Measurements from ENCODE around the gene ACAP2.
"Not testable (repeated sequence)": the region's sequence is repeated elsewhere in the genome, so short reads cannot be mapped to it uniquely, and the experiment has no call there.

Gene ACAP2

GRCh38 chr3:195384952-195385351 lies 57.9 kb downstream of the ACAP2 start:
- DNase-seq: no peak

GRCh38 chr3:195372220-195372619 lies 70.6 kb downstream of the ACAP2 start:
- no peak for DNase-seq

GRCh38 chr3:195366200-195366925 lies 76.5 kb downstream of the ACAP2 start:
- DNase-seq: no peak

DNA sequence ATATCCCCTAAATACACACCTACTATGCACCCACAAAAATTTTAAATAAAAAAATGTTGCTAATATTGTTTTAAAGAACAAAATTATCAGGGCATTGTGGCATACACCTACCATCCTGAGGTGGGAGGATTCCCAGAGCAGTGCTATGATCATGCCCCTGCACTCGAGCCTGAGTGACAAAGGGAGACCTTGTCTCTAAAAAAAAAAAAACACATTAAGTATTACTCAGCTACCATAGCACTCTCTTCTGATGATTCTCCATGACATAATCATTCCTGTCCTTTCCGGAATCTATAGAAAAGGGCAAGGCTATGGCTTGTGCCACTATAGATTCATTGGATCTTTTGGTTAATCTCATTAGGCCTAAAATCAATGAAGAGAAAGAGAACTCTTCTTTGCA lies 77.4 kb downstream of the ACAP2 start:
- no peak for DNase-seq

DNA sequence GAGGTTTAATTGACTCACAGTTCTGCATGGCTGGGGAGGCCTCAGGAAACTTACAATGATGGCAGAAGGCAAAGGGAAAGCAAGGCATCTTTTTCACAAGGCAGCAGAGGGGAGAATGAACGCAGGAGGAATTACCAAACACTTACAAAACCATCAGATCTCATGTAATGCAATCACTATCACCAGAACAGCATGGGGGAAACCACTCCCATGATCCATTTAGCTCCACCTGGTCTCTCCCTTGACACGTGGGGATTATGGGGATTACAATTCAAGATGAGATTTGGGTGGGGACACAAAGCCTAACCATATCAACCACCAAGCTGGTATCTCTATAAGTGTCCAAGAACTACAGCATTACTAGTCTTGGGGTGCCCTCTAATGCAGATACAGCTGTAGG lies 85.0 kb downstream of the ACAP2 start:
- DNase-seq: not testable (repeated sequence)

DNA sequence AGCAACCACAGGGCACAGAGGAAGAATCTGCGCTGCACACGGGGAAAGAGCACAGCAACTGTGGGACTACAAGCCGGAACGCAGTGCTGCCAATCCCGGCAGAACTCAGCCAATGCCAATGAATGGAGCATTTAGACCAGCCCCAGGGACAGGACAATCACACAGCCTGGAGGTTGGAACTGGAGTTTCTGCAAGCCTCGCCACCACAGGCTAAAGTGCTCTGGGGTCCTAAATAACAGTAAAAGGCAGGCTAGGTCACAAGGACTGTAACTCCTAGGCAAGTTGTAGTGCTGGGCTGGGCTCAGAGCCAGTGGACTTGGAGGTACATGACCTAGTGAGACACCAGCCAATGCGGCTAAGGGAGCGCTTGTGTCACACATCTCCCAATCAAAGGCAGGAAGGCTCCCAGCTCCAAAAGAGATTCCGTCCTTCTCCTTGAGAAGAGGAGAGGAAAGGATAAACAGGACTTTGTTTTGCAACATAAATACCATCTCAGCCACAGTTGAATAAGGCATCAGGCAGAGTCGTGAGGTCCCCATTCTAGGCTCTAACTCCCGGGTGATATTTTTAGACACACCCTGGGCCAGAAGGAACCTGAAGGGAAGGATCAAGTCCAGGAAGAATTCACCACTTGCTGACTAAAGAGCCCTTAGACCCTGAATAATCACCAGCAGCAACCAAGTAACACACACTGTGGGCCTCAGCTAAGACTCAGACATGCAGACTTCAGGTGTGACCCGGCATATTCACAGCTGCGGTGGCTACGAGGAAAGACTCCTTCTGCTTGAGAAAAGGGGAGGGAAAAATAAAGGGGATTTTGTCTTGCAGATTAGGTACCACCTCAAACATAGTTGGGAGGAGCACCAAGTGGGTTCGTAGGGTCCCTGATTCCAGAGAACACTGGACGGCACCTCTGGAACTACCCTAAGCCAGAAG lies 86.4 kb downstream of the ACAP2 start:
- no peak for DNase-seq

DNA sequence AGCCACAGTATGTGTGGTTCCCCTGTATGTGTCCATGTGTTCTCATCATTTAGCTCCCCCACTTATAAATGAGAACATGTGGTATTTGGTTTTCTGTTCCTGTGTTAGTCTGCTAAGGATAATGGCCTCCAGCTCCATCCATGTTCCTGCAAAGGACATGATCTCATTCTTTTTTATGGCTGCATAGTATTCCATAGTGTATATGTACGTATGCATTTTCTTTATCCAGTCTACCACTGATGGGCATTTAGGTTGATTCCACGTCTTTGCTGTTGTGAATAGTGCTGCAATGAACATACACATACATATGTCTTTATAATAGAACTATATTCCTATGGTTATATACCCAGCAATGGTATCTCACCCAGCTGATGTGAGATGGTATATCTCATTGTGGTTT lies 88.8 kb downstream of the ACAP2 start:
- not testable (repeated sequence) for DNase-seq

GRCh38 chr3:195352895-195353488 lies 89.8 kb downstream of the ACAP2 start:
- DNase-seq: no peak

- DNase-seq: no peak
Observed at GRCh38 chr3:195348426-195349115, 94.2 kb downstream of the ACAP2 start.

DNA sequence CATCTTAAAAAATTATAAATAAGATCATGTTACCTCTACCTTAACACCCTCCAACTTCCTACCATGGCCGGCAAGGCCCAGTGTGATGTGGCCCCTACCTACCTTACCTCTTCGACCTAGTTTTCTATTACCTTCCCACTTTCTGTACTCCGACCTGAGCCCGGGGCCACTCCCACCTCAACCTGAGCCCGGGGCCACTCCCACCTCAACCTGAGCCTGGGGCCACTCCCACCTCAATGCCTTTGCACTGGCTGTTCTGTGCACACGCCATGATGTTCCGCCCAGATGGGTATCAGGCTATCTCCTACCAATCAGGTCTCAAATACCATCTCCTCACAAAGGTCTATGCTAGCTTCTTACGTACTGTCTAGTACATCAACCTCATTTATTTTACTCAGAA lies 105.1 kb downstream of the ACAP2 start:
- DNase-seq: no peak

GRCh38 chr3:195334967-195335366 lies 107.9 kb downstream of the ACAP2 start:
- no peak for DNase-seq

DNA sequence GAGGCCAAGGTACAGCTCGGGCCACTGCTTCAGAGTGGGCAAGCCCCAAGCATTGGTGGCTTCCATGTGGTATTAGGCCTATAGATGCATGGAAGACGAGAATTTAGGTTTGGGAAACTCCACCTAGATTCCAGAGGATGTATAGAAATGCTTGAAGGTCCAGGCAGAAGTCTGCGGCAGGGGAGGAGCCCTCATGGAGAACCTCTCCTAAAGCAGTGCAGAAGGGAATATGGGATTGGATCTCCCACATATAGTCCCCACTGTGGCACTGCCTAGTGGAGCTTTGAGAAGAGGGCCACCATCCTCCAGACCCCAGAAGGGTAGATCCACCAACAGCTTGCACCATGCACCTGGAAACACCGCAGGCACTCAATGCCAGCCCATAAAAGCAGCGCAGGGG lies 123.8 kb downstream of the ACAP2 start:
- no peak for DNase-seq

DNA sequence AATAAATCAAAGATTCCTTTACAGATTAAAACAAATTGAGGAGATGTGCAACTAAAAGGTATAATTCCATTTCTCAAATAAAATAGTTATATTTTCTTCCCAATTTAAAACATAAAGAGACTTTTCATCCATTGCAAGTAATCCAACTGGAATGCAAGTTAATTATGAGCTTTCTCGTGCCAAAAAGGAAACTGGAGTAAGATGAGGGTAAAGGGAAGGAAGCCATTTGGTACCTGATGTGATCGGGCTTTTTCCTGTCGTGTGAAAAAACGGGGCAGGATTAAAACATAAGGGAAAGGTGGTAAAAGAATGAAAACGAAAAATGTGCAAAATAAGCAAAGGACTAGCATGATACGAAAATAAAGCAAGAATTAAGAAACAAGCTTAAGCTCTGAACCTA lies 130.1 kb downstream of the ACAP2 start:
- DNase-seq: no peak

DNA sequence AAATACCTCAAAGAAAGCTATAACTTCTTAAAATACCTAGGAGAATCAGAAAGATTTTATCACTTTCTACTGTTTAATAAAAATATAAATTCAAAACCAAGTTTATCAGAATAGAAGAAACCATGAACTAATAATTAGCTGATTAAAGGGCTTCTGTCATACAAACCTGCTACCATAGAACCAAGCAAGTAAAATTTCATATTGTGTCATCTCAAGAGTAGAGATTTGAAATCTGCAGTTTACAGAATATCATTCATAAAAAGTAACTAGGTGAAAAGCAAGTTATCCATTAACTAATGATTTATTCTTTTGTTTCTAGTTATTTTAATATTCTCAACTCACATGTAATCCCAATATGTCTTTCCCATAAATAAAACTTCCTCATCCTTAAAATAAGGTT lies 135.1 kb downstream of the ACAP2 start:
- DNase-seq: no peak

DNA sequence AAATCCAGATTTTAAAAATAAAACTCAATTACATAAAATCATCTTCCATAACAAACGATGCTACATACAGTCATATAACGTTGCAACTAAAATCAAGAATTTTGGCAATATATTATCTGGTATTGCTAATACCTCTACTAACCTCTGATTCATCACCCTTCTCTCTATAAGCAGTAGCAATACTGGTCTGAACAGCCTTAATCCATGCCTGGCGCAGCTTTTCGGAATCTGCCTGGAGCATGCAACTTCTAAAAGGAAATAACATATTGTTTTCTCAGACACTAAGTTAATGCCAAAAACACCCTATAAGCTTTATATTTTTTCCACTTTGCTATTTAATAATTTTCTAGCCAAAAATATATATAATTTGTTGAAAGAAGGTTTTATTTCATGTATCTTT lies 136.5 kb downstream of the ACAP2 start:
- DNase-seq: no peak

DNA sequence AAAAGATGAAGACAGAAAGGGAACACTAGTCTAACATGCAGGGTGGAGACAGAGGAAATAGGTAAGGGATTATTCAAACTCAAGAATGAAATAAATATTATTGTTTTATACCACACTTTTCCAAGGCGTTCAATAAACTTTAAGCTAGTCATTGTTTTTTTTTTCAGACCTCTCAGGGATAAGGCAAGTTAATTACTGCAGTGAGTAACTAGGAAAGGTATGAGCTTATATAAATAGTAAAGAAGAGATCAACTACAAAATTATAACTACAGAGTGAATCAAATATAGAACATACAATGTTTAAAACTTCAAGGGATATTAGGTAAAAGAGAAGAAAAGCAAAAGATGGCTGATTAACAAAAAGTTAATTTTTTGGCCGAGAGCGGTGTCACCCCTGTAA lies 140.4 kb downstream of the ACAP2 start:
- no peak for DNase-seq

GRCh38 chr3:195297446-195297845 lies 145.4 kb downstream of the ACAP2 start:
- DNase-seq: no peak

- no peak for DNase-seq
Observed at GRCh38 chr3:195296662-195297061, 146.2 kb downstream of the ACAP2 start.

DNA sequence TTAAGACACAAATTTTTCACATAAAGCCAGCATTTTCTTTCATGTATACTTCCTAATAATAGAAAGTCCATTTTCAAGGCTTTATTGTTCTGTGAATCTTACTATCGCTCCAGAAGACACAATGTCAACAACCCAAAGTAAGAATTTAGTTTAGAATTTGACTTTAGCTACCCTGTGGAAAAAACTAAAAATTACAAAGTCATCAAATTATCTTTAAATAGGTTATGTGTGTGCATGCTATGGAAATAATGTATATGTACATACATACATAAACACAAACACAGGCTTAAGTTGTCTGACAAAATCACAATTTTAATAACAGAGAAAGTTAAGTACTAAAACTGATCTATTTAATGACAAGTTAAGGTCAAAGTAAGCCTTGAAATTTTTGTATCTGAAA lies 151.7 kb downstream of the ACAP2 start:
- no peak for DNase-seq

GRCh38 chr3:195290643-195291042 lies 152.2 kb downstream of the ACAP2 start:
- not testable (repeated sequence) for DNase-seq

GRCh38 chr3:195286115-195286872 lies 156.5 kb downstream of the ACAP2 start:
- DNase-seq: no peak

DNA sequence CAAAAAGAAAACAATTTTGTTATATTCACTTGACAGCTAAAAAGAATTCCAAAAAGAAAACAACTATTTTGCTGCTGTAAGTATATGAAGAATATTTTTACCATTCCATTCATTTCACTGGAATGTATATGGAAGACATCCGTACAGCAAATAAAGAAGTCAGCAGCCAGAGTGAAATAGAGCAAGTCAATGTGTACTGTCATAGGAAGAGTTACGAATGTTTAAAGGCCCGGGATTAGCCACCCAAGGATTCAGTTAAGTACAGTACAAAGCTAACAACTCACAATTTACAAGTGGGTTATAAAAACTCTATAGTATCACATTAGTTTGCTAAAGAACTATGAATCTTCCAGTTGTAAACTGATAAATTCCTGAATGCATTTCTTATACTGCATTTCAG lies 157.4 kb downstream of the ACAP2 start:
- no peak for DNase-seq

Data from activated CD8-positive, alpha-beta memory T cell treated with anti-CD3 and anti-CD28 coated beads, Interleukin-2, amount 50 U/mL, for 48 hours (primary cell).